A172 (cell line): ENCODE data around the gene RNF213. TPM values are rescaled to one million over a fixed set of nuclear protein-coding genes. Genes with fewer than 3 reads are reported as not detected.
"Not testable (repeated sequence)": the region's sequence is repeated elsewhere in the genome, so short reads cannot be mapped to it uniquely, and the experiment has no call there.

ENCODE experiments used
- DNase-seq: peaks from one replicate; pipeline ENCODE4 v3.0.0-alpha.2; 2015; ENCODE audit warnings: low spot score
- total RNA-seq: library from RNA; depleted of rRNA; stranded (reverse); fragments of >200 nt; shearing (Covaris generic); gene quantifications from 2 replicates; pipeline ENCODE4 v1.2.3, GENCODE V29; 2014

The RNF213 gene
- total RNA-seq, 1 experiment from 2014 or later: 66.2 TPM

DNA sequence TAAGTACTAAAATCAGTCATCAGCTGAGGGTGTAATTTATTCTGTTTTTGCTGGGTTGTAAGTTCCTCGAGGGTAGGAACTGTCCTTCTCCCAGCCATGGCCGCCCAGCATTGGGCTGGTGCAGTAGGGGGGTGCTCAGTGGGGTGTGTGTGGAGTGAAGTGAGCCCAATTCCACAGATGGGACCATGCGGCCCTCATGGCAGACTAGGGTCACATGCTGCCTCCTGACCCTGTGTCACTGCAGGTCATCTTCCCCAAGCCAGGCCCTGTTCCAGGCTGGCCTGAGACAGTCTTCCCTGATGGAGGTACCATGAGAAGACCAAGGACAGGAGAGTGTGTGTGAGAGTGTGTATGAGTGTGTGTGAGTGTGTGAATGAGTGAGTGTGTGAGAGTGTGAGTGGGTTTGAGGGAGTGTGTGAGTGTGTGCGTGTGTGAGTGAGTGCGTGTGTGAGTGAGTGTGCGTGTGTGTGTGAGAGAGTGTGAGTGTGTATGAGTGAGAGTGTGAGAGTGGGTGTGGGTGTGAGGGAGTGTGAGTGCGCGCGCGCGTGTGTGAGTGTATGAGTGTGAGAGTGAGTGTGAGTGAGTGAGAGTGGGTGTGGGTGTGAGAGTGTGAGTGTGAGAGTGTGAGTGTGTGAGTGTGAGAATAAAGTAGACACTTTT lies 36.7 kb upstream of the RNF213 start:
- no peak for DNase-seq

DNA sequence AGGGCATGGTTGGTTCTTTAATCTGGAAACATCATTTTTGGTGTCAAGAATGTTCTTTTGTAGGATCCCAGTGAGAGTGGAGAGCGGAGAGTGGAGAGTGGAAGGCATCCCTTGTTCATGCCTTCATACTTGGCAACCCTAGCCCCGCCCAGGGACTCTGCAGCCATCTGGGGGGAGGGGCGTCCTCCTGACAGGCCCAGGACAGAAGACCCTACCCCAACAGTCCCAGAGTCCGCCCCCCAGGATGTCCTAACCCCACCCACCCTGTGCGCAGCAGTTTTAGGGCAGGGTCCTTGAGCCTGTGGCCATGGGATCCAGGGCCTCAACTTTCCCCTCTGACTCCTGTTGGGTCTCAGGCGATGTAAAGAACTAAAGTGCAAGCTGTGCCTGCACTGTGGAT lies 36.0 kb upstream of the RNF213 start:
- no peak for DNase-seq

DNA sequence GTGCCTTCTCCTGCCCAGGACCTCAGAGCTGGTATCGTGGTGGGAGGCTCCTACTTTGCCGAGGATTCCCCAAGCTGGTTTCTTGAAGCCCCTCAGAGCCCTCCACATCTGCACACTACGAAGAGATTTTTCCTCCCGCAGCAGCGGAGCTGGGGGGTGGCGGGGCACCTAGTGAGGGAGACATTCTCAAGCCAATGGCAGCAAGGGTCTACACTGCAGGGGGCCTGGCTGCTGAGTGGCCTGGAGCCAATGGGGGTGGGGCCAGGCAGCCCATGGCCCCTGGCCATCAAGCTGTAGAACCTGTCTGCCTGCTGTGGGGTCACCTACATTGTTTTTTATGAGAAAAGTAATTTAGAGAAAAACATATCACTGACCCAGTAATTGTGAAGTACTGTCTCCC lies 35.4 kb upstream of the RNF213 start:
- DNase-seq: no peak

DNA sequence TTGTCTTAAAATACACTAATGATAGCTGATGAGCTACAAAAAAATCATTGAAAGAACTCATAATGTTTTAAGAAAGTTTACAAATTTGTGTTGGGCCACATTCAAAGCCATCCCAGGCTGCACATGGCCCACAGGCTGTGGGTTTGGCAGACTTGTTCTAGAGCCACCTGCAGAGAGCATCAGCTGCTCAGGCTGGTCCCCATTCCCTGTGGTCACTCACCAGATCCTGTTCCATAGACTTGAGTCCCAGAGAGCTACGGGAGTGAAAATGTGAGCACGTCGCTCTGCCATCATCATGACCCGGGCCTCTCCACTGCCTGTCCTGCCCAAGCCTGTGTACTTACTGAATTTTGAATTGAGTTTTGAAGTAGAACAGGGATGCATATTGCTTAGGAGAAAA lies 33.5 kb upstream of the RNF213 start:
- no peak for DNase-seq

DNA sequence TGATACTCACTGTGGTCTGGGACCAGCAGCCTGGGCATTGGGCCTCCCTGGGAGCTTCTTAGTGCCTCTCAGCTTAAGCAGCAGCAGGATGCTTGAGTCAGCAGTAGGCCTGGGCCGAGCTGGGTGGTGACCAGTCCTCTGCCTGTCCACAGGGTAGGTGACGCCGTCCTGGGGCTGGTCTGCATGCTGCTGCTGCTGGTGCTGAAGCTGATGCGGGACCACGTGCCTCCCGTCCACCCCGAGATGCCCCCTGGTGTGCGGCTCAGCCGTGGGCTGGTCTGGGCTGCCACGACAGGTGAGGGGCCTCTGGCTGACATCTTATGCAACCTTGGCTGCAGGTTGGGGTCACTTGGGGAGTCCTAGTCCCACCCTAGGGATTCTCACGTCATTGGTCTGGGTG lies 33.0 kb upstream of the RNF213 start:
- DNase-seq: no peak

DNA sequence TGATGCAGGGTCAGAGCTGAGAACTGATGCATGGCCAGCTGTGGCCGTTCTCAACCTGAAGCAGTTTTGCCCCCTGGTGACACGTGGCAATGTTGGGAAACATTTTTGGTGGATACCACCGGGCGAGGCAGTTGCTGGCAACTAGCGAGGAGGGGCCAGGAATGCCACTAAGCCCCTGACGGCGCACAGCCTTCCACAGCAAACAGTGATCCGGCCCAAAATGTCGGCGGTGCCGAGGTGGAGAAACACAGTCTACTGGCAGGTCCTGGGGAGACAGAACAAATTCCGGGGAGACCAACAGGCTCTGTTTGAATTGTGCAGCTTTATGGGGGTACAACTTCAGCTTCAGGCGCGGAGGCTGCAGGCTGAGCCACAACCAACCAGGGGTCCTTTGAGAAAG lies 32.2 kb upstream of the RNF213 start:
- DNase-seq: no peak

DNA sequence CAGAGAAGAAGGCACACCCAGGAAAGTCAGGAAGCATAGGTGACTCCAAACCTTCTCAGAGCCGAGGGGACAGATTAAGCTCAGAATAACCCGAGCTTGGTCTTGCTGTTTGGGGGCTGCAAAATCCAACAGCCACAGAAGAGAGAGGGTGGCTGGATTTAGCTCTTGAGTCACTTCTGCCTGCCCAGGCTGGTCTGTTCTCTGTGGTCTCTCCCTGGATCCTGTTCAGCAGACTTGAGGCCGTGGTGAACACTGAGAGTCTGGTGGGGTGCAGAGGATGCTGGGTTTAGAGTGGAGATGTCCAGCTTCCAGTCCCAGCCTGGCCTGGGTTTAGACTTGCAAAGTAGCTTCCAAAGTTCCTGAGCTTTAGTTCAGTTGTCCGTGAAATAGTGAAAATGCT lies 31.6 kb upstream of the RNF213 start:
- DNase-seq: no peak

DNA sequence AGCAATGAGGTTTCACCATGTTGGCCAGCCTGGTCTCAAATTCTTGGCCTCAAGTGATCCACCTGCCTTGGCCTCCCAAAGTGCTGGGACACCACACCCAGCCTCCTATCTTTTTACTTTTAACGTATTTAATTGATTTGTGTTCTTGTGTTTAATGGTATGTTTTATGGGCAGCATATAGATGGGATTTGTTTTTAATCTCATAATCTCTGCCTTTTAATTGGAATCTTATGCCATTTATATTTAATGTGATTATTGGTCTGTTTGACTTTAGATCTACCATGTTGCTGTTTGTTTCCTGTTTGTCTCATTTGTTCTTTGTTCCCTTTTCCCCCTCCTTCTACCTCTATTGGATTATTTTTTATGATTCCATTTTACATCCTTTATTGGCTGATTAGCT lies 28.2 kb upstream of the RNF213 start:
- DNase-seq: no peak

DNA sequence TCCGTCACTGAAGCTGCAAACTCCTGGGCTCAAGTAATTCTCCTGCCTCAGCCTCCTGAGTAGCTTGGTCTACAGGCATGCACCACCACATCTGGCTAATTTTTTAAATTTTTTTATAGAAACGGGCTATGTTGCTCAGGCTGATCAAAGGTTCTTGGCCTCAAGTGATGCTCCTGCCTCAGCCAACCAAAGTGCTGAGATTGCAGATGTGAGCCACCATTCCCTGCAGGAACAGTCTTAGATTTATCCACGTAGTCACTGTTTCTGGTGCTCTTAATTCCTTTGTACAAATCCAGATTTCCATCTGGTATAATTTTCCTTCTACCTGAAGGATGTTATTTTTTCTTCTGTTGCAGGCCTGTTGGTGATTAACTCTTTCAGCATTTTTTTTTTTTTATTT lies 27.4 kb upstream of the RNF213 start:
- no peak for DNase-seq

DNA sequence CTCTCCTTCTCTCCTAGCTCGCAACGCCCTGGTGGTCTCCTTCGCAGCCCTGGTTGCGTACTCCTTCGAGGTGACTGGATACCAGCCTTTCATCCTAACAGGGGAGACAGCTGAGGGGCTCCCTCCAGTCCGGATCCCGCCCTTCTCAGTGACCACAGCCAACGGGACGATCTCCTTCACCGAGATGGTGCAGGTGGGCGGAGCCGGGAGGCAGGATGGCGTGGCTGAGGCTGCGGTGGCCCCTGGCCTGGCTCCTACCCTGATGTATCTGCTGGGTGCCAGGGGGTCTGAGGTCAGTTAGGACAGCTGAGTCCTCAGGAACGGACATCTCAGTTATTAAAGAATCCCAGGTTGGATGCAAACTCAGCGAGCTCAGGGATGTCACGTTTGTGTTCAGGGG lies 23.7 kb upstream of the RNF213 start:
- no peak for DNase-seq

DNA sequence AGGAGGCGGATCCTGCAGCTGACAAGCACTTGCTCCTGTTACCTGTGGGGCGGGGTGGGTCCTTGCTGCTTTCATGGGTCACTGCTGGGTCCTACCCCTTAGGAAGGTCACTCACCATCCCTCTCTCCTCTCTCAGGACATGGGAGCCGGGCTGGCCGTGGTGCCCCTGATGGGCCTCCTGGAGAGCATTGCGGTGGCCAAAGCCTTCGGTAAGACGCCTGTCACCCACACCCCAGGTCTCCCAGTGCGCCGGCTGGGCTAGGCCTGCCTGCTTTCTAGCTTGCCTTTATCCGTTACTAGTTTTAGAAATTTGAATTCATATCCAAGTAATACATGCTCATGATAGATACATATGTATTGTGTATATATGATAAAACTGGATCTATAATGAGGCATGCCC lies 23.3 kb upstream of the RNF213 start:
- no peak for DNase-seq

DNA sequence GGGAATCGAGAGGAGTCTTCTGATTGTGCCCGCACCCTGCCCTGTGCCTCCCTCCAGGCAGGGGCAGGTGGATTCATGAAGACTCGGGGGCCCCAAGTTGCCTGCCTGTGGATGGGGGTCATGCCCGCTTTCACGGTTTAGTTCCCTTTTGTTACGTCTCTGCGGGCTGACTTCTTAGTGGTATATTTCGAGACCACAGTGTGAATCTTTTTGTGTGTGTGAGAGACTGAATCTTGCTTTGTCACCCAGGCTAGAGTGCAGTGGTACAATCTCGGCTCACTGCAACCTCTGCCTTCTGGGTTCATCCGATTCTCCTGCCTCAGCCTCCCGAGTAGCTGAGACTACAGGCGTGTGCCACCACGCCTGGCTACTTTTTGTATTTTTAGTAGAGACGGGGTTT lies 18.1 kb upstream of the RNF213 start:
- DNase-seq: no peak

DNA sequence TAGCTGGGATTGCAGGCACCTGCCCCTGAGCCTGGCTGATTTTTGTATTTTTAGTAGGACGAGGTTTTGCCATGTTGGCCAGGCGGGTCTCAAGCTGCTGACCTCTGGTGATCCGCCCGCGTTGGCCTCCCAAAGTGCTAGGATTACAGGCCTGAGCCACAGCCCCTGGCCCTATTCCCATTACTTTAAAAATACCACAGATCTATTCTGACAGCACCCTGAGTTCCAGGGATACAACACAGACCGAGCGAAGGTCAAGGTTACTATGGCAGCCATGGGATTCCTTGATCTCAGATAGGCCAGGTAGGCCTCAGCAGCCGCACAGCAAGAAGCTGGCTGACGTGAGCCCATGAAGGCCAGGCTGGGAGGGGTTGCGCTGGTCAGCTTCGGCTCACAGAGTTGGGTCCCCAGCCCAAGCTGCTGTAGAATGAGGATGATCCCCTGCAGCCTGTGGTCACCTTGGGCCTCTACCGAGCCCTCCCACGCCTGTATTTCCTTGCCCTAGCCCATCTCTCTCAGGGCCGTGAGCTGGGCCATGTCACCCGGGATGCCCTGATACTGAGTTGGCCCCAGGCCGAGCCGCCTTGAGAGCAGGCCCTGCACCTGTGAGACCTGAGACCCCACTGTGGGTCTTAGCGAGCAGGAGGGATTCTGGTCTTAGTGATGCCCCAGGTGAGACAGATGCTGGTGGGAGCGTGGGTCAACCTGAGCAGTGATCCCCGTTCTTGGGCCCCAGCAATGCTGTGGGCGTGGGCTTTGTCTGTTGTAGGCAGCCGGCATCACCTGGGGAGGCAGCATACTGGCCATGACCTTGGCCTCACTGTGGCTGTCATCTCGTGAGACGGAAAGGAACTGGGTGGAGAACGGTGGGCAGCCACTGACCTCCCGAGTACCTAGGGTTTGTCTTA lies 16.9 kb upstream of the RNF213 start:
- DNase-seq: no peak

DNA sequence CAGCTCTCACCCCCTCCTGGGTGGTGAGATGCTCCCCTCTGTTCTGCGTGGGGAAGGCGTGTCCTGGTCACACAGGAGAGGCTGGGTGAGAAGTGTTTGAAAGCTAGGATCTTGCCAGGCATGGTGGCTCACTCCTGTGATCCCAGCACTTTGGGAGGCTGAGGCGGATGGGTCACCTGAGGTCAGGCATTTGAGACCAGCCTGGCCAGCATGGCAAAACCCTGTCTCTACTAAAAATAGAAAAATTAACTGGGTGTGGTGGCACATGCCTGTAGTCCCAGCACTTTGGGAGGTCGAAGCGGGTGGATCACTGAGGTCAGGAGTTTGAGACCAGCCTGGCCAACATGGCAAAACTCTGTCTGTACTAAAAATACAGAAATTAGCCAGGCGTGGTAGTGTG lies 16.2 kb upstream of the RNF213 start:
- DNase-seq: not testable (repeated sequence)

DNA sequence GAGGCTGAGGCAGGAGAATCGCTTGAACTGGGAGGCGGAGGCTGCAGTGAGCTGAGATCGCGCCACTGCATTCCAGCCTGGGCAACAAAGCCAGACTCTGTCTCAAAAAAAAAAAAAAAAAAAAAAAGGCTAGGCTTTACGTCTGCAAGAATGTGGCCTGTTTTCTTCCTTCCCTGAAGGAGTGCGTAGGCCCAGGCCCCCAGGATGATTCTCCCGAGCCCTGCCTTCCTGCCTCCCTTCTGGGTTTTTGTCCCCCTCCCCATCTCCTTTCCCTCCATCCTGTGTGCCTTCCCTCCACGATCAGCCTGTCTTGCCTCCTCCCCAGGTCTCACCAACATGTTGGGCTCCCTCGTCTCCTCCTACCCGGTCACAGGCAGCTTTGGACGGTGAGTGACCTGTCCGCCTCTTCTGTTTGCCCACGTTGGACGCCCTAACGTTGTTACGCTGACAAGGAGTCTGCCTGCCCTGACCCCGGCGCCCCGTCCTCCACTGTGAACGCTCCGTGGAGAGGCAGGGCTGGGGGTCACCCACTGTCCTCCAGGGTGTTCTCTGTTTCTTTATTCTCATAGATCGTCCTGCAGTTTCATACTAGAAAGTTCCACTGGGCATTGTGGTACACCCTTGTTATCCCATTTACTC lies 15.7 kb upstream of the RNF213 start:
- no peak for DNase-seq

DNA sequence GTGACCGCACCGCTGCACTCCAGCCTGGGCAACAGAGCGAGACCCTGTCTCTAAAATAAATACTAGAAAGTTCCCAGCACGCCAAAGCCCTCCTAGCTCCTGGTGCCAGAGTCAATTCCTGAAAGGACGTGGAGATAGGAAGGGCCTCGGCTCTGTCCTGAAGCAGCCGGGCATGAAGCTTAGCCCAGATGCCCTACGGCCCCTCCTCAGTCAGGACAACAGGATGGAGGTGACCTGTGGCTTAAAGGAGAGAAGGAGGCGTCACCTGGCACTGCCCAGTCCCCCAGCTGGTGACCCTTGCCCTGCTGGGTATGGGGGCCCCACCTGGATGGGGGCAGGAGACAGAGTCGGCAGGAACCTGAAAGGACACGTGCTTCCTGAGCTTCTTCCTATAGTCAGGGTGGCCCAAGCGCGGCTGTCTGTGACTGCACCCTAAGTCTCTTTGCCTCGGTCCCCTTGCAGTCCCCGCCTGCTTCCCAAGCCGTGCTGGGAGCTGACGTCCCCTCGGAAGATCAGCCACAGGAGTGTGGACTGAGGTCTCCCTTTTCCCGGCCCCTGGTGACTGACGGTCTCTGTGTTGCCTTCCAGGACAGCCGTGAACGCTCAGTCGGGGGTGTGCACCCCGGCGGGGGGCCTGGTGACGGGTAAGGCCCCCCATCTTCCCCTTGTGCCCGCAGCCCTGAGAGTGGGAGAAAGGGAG lies 14.9 kb upstream of the RNF213 start:
- DNase-seq: no peak

DNA sequence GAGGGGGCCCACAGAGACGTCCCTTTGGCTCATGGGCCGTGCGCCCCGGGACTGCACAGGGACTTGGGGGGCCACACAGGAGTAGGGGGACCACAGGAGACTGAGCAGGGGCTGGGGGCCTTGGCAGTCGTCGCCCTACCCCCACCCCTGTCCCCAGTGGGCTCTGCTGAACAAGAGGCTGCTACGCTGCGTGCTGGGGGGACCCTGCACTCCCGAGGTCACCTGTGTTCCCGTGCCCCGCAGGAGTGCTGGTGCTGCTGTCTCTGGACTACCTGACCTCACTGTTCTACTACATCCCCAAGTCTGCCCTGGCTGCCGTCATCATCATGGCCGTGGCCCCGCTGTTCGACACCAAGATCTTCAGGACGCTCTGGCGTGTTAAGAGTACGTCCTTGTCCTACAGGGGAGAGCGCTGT lies 14.4 kb upstream of the RNF213 start:
- no peak for DNase-seq

DNA sequence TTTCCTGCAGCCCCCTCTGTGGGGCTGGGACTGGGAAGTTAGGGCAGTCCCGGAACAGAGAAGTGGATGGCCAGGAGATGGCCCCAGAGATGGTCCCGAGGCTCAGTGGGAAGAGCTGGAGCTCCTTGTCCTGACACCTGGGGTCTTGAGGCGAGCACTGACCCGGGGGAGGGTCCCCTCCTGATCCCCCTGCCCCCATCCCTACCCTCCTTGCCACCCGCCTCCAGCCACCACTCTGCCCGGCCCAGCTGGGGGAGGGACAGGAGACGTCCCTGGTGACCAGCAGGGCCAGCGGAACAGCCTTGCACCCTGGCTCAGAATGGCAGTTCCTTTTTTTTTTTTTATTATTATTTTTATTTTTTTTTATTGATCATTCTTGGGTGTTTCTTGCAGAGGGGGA lies 13.9 kb upstream of the RNF213 start:
- no peak for DNase-seq

DNA sequence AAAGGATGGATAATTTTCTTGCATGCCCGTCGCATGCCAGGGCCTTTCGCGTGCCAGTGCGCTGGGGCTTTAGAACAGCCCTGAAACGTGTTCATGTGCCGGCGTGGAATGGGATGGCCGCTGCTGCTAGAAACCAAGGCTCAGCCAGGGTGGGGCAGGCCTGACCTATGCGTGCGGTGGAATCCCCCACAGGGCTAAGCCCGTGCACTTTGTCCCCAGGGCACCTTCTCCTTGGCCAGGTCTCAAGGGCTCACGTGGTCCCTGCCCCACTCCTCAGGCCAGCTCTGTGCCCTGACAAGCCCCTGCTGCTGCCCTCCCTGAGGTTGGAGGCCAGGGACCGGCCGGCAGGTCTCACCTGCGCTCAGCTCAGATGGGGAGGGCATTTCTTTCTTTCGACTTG lies 13.1 kb upstream of the RNF213 start:
- DNase-seq: no peak

DNA sequence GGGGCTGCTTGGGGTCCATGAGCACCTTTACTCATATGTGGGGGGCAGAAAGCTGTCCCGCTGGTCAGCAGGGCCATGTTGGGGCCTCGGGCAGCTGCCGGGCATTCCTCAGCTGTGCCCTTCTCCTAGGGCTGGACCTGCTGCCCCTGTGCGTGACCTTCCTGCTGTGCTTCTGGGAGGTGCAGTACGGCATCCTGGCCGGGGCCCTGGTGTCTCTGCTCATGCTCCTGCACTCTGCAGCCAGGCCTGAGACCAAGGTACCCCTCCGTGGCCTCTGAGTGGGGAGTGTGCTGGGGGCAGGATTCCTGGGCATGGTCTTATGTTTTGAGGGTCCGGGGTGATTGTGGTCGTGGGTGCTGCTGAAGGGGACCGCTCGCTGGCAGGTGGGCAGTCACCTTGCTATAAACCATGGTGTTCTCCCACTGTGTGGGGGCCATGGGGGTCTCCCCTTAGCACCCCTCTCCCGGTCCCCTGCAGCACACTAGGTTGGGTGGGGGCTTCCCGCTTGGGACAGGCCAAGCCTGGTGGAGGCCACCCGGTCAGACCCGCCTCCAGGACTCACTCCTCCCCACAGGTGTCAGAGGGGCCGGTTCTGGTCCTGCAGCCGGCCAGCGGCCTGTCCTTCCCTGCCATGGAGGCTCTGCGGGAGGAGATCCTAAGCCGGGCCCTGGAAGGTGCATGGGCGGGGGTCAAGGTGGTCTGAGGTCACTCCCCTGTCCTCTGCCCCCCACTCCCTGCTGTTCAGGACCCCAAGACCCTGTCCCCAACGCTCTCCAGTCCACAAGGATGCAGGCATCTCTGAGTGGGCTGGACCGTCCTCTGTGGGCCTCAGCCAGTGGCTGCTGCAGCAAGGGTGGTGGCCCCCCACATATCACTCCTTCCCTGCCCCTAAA lies 12.4 kb upstream of the RNF213 start:
- no peak for DNase-seq
